ENCODE data around the gene HSD17B12.
A peak's percentile ranks its signal among the peaks of the same experiment; 100 is the strongest.

Gene HSD17B12

DNA sequence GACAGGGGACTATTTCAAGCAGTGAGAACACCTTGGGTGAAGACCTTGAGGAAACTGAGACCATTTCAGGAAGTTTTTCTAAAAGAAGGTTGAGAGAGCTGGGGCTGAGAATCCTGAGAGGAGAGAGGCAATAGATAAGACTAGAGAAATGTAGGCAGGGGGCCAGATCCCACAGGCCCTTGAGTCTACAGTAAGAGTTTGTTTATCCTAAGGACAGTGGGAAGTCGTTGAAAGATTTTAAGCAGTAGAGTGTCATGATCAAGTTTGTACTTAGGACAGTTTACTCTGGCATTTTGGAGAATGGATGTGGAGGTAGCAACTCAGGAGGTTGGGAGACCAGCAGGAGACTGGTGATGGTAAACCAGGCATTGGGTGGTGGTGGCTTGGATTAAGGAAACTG, 17.1 kb downstream of the HSD17B12 start:
- H3K4me3 ChIP-seq (ENCODE audit: low read depth, low read length): no peak overlapping the region
- TF ChIP-seq, protein P1, sequence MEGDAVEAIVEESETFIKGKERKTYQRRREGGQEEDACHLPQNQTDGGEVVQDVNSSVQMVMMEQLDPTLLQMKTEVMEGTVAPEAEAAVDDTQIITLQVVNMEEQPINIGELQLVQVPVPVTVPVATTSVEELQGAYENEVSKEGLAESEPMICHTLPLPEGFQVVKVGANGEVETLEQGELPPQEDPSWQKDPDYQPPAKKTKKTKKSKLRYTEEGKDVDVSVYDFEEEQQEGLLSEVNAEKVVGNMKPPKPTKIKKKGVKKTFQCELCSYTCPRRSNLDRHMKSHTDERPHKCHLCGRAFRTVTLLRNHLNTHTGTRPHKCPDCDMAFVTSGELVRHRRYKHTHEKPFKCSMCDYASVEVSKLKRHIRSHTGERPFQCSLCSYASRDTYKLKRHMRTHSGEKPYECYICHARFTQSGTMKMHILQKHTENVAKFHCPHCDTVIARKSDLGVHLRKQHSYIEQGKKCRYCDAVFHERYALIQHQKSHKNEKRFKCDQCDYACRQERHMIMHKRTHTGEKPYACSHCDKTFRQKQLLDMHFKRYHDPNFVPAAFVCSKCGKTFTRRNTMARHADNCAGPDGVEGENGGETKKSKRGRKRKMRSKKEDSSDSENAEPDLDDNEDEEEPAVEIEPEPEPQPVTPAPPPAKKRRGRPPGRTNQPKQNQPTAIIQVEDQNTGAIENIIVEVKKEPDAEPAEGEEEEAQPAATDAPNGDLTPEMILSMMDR (IDR thresholded peaks at IDR 0.05; ENCODE audit: low read depth, low read length, missing control alignments): no peak
- in situ Hi-C loops (cut with HindIII; ENCODE audit: low pct_ligation_motif_present, low sequenced_read_pairs): no loop called here
- no peaks in the 10 kb centered on the region for H3K36me3 ChIP-seq (replicated peaks)
- H3K27me3 ChIP-seq (replicated peaks): no peaks in the 10 kb centered on the region
- no peak overlapping the region for H3K27ac ChIP-seq
- peak; percentile 59 for DNase-seq

DNA sequence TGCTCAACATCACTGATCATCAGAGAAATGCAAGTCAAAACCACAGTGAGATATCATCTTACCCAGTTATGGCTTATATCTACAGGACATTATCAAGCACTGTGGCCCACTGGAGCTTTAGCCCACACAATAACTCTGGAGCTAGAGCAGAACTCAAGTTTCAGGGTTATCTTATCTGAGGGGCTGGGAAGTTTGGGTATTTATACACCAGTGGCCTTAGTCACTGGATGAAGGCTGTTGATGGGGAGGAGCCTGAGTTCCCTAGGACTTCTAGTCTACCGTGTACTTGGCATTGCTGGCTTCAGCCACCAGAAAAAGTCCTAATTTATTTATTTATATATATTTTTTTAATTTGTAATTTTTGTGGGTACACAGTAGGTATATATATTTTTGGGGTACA, 19.3 kb downstream of the HSD17B12 start:
- in situ Hi-C loops (cut with HindIII; ENCODE audit: low pct_ligation_motif_present, low sequenced_read_pairs): no loop called here
- Histone ChIP-seq H3K36me3 (replicated peaks) (no peaks in the 10 kb centered on the region), H3K27me3 (replicated peaks) (no peaks in the 10 kb centered on the region), H3K4me3 (ENCODE audit: low read depth, low read length) (no peak overlapping the region), H3K27ac (no peak overlapping the region)
- TF ChIP-seq, protein P1 (IDR thresholded peaks at IDR 0.05; ENCODE audit: low read depth, low read length, missing control alignments): no peak
- DNase-seq: peak; percentile 13

DNA sequence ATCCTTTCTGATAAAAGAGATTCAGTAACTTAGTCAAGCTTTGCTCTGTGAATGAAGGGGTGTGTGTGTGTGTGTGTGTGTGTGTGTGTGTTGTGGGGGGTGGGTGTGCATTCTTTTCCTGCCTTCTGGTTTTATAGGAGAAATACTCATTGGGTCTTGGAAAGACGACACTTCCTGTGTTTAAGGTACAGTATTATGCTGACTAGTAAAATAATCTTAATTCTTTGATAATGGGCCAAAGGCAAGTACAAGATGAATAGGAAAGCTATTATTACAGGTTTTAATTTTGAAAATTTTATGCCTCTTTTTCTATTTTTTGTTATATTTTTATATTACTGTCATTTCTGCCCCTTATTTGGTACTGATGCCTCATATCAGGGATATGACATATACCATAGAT, 26.1 kb downstream of the HSD17B12 start:
- TF ChIP-seq, protein P1 (IDR thresholded peaks at IDR 0.05; ENCODE audit: low read depth, low read length, missing control alignments): no peak
- no peak overlapping the region for H3K4me3 ChIP-seq (ENCODE audit: low read depth, low read length)
- no peak overlapping the region for H3K27ac ChIP-seq
- no peak for DNase-seq
- in situ Hi-C loops (cut with HindIII; ENCODE audit: low pct_ligation_motif_present, low sequenced_read_pairs): no loop called here
- H3K27me3 ChIP-seq (replicated peaks): no peaks in the 10 kb centered on the region
- no peaks in the 10 kb centered on the region for H3K36me3 ChIP-seq (replicated peaks)

DNA sequence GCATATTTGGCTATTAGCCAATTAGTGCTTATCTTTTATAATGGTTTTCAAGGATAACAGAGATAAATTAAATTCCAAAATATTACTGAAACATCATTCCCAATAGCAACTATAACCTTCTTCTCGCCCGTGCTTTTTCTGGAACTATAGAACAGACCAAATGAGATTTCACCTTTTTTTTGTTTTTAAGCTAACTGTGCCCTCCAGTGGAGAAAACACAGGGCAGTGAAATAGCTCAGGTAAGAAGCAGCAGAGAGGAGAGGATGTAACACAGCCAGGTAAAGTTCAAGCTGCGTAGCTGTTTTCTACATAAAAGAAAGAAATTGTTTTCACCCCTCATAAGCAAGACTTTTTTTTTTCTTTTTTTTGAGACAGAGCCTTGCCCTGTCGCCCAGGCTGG, 28.2 kb downstream of the HSD17B12 start:
- no peaks in the 10 kb centered on the region for H3K27me3 ChIP-seq (replicated peaks)
- in situ Hi-C loops (cut with HindIII; ENCODE audit: low pct_ligation_motif_present, low sequenced_read_pairs): no loop called here
- H3K27ac ChIP-seq: no peak overlapping the region
- H3K4me3 ChIP-seq (ENCODE audit: low read depth, low read length): no peak overlapping the region
- DNase-seq: no peak
- TF ChIP-seq, protein P1 (IDR thresholded peaks at IDR 0.05; ENCODE audit: low read depth, low read length, missing control alignments): peak; percentile 26
- H3K36me3 ChIP-seq (replicated peaks): no peaks in the 10 kb centered on the region

DNA sequence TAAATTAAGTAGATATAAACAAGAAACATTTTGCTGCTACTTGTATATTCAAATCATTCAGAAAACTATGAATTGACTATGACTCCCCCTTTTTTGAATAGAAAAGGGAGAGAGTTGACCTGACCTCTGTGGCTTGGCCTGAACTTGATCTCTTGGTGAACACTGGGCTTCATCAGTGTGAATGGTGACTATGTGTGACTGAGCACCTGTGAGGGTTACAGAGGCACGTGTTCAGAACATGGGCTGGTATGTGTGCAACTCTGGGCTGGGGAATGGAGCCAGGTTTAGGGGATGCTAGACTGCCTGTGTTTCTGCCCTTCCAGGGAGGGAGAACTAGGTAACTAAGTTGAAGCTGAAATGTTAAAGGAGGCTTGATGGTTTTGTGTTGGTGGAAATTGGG, 29.2 kb downstream of the HSD17B12 start:
- H3K36me3 ChIP-seq (replicated peaks): no peaks in the 10 kb centered on the region
- no peaks in the 10 kb centered on the region for H3K27me3 ChIP-seq (replicated peaks)
- no peak overlapping the region for H3K27ac ChIP-seq
- no peak overlapping the region for H3K4me3 ChIP-seq (ENCODE audit: low read depth, low read length)
- TF ChIP-seq, protein P1 (IDR thresholded peaks at IDR 0.05; ENCODE audit: low read depth, low read length, missing control alignments): no peak
- DNase-seq: no peak
- in situ Hi-C loops (cut with HindIII; ENCODE audit: low pct_ligation_motif_present, low sequenced_read_pairs): no loop called here

DNA sequence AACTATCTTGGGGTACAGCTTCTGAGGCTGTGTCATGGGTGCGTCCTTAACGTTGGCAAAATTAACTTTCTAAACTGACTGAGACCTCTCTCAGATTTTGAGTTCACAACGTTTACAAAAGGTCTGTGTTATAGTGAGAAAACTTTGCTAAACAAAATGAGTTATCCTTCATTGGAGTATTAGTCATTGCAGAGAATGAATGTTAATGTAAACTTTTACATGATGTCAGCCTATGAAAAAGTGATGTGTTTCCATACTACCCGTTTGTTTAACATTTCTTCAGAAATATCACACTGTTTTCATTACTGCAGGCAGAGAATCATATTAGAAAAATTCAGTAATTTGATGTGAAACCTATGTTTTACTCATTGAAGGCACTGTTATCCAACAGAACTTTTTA, 32.1 kb downstream of the HSD17B12 start:
- no peak for DNase-seq
- no peak overlapping the region for H3K27ac ChIP-seq
- TF ChIP-seq, protein P1 (IDR thresholded peaks at IDR 0.05; ENCODE audit: low read depth, low read length, missing control alignments): no peak
- H3K4me3 ChIP-seq (ENCODE audit: low read depth, low read length): no peak overlapping the region
- H3K27me3 ChIP-seq (replicated peaks): no peaks in the 10 kb centered on the region
- H3K36me3 ChIP-seq (replicated peaks): no peaks in the 10 kb centered on the region
- in situ Hi-C loops (cut with HindIII; ENCODE audit: low pct_ligation_motif_present, low sequenced_read_pairs): no loop called here
